ENCODE data around the gene FFAR3.

- TF ChIP-seq, protein P1, sequence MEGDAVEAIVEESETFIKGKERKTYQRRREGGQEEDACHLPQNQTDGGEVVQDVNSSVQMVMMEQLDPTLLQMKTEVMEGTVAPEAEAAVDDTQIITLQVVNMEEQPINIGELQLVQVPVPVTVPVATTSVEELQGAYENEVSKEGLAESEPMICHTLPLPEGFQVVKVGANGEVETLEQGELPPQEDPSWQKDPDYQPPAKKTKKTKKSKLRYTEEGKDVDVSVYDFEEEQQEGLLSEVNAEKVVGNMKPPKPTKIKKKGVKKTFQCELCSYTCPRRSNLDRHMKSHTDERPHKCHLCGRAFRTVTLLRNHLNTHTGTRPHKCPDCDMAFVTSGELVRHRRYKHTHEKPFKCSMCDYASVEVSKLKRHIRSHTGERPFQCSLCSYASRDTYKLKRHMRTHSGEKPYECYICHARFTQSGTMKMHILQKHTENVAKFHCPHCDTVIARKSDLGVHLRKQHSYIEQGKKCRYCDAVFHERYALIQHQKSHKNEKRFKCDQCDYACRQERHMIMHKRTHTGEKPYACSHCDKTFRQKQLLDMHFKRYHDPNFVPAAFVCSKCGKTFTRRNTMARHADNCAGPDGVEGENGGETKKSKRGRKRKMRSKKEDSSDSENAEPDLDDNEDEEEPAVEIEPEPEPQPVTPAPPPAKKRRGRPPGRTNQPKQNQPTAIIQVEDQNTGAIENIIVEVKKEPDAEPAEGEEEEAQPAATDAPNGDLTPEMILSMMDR (IDR thresholded peaks at IDR 0.05 in 8 of 11, conservative IDR thresholded peaks at IDR 0.05 in 3 of 11) = no peak
- TF ChIP-seq POLR2A (IDR thresholded peaks at IDR 0.05) = no peak
Observed at GRCh38 chr19:35355791-35356460, 2.3 kb upstream of the FFAR3 start.

Data from spleen (tissue), 7 donors.